Breast epithelium (tissue), 3 donors: Measurements from ENCODE around the gene MED29.

Experiments
- POLR2A ChIP-seq: fragments of 450-650 bp; IDR thresholded peaks from one replicate; pipeline ENCODE4 v1.6.1; 2016; ENCODE audit warnings: antibody characterized with exemption, mild to moderate bottlenecking, moderate library complexity
- TF ChIP-seq, protein P1 (sequence below), 3 donors: fragments of 450-650 bp; IDR thresholded peaks; one replicate each; pipeline ENCODE4 v1.5.1; 2016 to 2017; ENCODE audit warnings: antibody characterized with exemption in 3 of 3, mild to moderate bottlenecking in 3 of 3, moderate library complexity in 3 of 3

DNA sequence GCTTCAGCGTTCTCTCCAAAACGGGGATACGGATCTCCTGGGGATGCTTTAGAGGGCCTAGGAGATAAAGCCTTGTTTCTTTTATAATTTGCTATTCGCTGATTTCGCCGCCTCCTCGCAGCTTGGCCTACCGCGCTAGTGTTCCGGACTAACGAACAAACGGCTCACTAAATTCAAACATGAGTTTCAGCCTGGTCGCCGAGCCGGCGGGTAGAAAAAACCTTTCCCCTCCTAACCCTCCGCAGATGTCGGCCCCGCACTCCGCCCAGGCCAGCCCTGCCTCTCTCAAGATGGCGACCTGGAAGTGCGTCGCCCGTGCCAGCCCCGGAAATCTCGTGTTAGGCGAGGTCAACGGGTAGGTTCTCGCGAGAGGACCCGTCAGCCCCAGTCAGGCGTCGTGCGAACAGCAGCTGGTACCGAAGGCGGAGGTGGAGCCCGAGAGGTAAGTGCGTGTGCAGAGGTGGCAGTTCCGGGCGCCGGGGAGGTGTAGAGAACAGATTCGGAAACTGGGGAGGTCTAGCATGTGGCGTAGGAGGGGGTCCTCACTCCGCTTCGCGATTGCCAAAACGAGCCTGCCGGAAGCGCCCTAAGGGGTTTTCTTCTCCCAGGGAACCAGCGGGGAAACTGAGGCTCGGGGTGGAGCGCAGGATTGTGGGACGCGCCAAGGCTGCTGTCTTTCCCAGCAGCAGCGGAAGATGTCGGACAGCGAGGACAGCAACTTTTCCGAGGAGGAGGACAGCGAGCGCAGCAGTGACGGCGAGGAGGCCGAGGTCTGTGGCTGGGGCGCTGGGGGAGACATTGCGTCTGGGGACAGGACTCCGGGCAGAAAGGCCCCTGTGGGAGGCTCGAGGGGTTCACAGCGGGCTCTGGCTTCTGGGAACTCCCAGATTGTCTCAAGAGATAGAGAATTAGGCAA is 54.3 kb downstream of the MED29 start, which contains the start of gene SUPT5H:
- TF ChIP-seq, protein P1, sequence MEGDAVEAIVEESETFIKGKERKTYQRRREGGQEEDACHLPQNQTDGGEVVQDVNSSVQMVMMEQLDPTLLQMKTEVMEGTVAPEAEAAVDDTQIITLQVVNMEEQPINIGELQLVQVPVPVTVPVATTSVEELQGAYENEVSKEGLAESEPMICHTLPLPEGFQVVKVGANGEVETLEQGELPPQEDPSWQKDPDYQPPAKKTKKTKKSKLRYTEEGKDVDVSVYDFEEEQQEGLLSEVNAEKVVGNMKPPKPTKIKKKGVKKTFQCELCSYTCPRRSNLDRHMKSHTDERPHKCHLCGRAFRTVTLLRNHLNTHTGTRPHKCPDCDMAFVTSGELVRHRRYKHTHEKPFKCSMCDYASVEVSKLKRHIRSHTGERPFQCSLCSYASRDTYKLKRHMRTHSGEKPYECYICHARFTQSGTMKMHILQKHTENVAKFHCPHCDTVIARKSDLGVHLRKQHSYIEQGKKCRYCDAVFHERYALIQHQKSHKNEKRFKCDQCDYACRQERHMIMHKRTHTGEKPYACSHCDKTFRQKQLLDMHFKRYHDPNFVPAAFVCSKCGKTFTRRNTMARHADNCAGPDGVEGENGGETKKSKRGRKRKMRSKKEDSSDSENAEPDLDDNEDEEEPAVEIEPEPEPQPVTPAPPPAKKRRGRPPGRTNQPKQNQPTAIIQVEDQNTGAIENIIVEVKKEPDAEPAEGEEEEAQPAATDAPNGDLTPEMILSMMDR (IDR thresholded peaks at IDR 0.05) = peak in 1 of 3 donors; percentile 7
- peak; percentile 97 for TF ChIP-seq POLR2A
